ENCODE measurements around the gene PPP1R1C. TPM values are rescaled to one million over a fixed set of nuclear protein-coding genes. Genes with fewer than 3 reads are reported as not detected.
A peak's percentile ranks its signal among the peaks of the same experiment; 100 is the strongest.

PPP1R1C gene
- total and polyA plus RNA-seq, 2 of the 13 experiments (the other 11 are each of a cell fraction or from before 2014, with no cell fraction given): 1.5 to 3.5 TPM

DNA sequence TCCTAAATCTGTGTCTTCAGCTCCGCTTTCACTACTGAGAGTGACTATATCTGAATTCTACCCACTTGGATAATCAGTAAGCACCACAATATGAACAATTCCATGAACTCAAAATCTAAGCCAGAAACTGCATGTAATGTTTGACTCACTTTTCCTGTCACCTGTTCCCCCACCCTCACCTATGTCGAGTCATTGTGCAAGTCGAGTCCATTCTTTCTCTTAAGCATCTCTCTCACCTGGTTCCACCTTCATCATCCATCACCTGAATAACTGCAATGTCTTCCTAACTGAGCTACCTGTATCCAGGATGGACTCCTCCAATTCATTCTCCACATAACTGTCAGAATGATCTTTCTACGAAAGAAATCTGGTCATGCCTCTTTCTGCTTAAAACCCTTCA lies 58.2 kb downstream of the PPP1R1C start:
- WGBS (ENCODE audit: low lambda C conversion rate): 71% methylated on average over 4 of the region's 4 CpGs
- Histone ChIP-seq H2AFZ (ENCODE audit: low read length) (no peak overlapping the region), H3K27ac (ENCODE audit: extremely low read length, insufficient read depth, low read length) (no peak overlapping the region), H3K4me3 (replicated peaks in 1 of 3; ENCODE audit: insufficient read depth in 1 of 3, low read depth in 2 of 3, low read length in 3 of 3) (no peak overlapping the region), H3K9me3 (ENCODE audit: low read length) (no peaks in the 10 kb centered on the region), H3K9ac (ENCODE audit: insufficient read depth, low read depth, low read length) (no peak overlapping the region), H3K27me3 (ENCODE audit: control insufficient read depth in 1 of 2, insufficient read depth in 2 of 2, low read length in 2 of 2) (no peaks in the 10 kb centered on the region), H3K4me2 (ENCODE audit: low read depth, low read length) (no peak overlapping the region), H4K20me1 (ENCODE audit: insufficient read depth, low read length) (no peaks in the 10 kb centered on the region), H3K36me3 (replicated peaks in 1 of 2; ENCODE audit: control insufficient read depth in 1 of 2, insufficient read depth in 2 of 2, low read length in 2 of 2) (no peaks in the 10 kb centered on the region), H3K4me1 (ENCODE audit: insufficient read depth, low read length) (peaks cover 7% of the 10 kb centered on the region; the same call in 1 of the 2 replicates), H3K79me2 (ENCODE audit: insufficient read depth, low read length) (no peaks in the 10 kb centered on the region)
- ChIA-PET POLR2A (no interaction called here), CTCF (ENCODE audit: low intra/inter-chr PET ratio, low total read pairs) (no interaction called here)
- TF ChIP-seq ZNF547 (CRISPR knock-in tag; IDR thresholded peaks at IDR 0.05): no peak
- no peak for TF ChIP-seq SP140L (CRISPR knock-in tag; IDR thresholded peaks at IDR 0.05; ENCODE audit: borderline replicate concordance)
- TF ChIP-seq CEBPB (IDR thresholded peaks at IDR 0.05; ENCODE audit: borderline replicate concordance, low read depth, low read length): no peak
- in situ Hi-C loops (cut with HindIII; ENCODE audit: extremely low pct_ligation_motif_present, low pct_unique_long_range_greater_than_20kb): no loop called here
- intact Hi-C loops (cut with micrococcal nuclease; ENCODE audit: unreplicated experiment): no loop called here
- BruUV-seq (replicated peaks): no TSS peak
- no peak for DNase-seq (ENCODE audit: low spot score)
- FAIRE-seq: no peak
- no peak for ATAC-seq

DNA sequence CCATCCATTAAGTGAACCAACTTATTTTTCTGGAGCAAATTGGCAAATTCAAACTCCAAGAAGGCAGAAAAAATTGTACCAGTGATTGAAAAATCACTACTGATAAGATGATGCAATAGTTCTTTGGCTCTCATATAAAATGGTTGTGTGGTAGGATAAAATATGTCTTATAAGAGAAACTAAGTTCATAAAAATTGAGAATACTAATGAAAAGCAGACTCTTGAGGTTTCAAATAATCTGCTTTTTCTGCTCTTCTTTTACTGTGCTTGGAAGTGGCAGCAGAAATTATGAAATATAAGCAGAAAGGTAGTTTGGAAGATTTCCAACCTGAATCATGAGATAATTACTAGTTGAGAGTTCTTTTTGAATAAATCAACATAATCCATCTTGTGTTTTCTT lies 61.9 kb downstream of the PPP1R1C start:
- Histone ChIP-seq H3K27me3 (ENCODE audit: control insufficient read depth in 1 of 2, insufficient read depth in 2 of 2, low read length in 2 of 2) (no peaks in the 10 kb centered on the region), H3K27ac (ENCODE audit: extremely low read length, insufficient read depth, low read length) (no peak overlapping the region), H2AFZ (ENCODE audit: low read length) (no peak overlapping the region), H3K36me3 (replicated peaks in 1 of 2; ENCODE audit: control insufficient read depth in 1 of 2, insufficient read depth in 2 of 2, low read length in 2 of 2) (no peaks in the 10 kb centered on the region), H3K4me1 (ENCODE audit: insufficient read depth, low read length) (peaks cover 9% of the 10 kb centered on the region; the same call in 1 of the 2 replicates), H3K79me2 (ENCODE audit: insufficient read depth, low read length) (no peaks in the 10 kb centered on the region), H4K20me1 (ENCODE audit: insufficient read depth, low read length) (no peaks in the 10 kb centered on the region), H3K9ac (ENCODE audit: insufficient read depth, low read depth, low read length) (no peak overlapping the region), H3K4me3 (replicated peaks in 1 of 3; ENCODE audit: insufficient read depth in 1 of 3, low read depth in 2 of 3, low read length in 3 of 3) (no peak overlapping the region), H3K9me3 (ENCODE audit: low read length) (no peaks in the 10 kb centered on the region), H3K4me2 (ENCODE audit: low read depth, low read length) (no peak overlapping the region)
- TF ChIP-seq ZNF670 (CRISPR knock-in tag; IDR thresholded peaks at IDR 0.05; ENCODE audit: borderline replicate concordance) (no peak), CEBPB (IDR thresholded peaks at IDR 0.05; ENCODE audit: borderline replicate concordance, low read depth, low read length) (peak; percentile 65; the same call in 1 of the 2 replicates), HNRNPL (IDR thresholded peaks at IDR 0.05; ENCODE audit: low read depth, low read length) (no peak), CBFB (CRISPR knock-in tag; IDR thresholded peaks at IDR 0.05) (no peak), ATF7 (IDR thresholded peaks at IDR 0.05) (peak; percentile 80; the same call in 1 of the 2 replicates), ATF7 (CRISPR knock-in tag; IDR thresholded peaks at IDR 0.05) (no peak)
- no TSS peak for BruUV-seq (replicated peaks)
- no peak for DNase-seq (ENCODE audit: low spot score)
- ChIA-PET POLR2A (no interaction called here), CTCF (ENCODE audit: low intra/inter-chr PET ratio, low total read pairs) (no interaction called here)
- in situ Hi-C loops (cut with HindIII; ENCODE audit: extremely low pct_ligation_motif_present, low pct_unique_long_range_greater_than_20kb) (no loop called here), intact Hi-C loops (cut with micrococcal nuclease; ENCODE audit: unreplicated experiment) (no loop called here)
- no peak for ATAC-seq
- FAIRE-seq: no peak
